HEK293T (cell line): Measurements from ENCODE around the gene PAPPA2.

Experiments used
- CTCF ChIA-PET: fragments of 350-600 bp; formaldehyde crosslinking; extraction: SDS; loops from one replicate; lab custom pipeline; 2021; ENCODE audit warnings: antibody characterized with exemption, inconsistent platforms; lab: Yijun Ruan, JAX
- POLR2A ChIA-PET: fragments of 350-600 bp; formaldehyde crosslinking; extraction: SDS; loops from one replicate; lab custom pipeline; 2020; ENCODE audit warnings: antibody characterized with exemption, inconsistent platforms; lab: Yijun Ruan, JAX
- DNase-seq: peaks from one replicate; pipeline ENCODE4 v3.0.0; 2012; ENCODE audit warnings: mixed read lengths; ENCODE audit errors: extremely low spot score
- ARNT ChIP-seq: fragments of 450-650 bp; IDR thresholded peaks from 2 replicates; pipeline ENCODE4 v1.6.1; 2017; ENCODE audit warnings: mild to moderate bottlenecking
- BHLHE40 ChIP-seq: fragments of 450-650 bp; IDR thresholded peaks from 2 replicates; pipeline ENCODE4 v1.6.1; 2016; ENCODE audit warnings: mild to moderate bottlenecking, moderate library complexity, borderline replicate concordance
- CTBP1 ChIP-seq: fragments of 450-650 bp; IDR thresholded peaks from 2 replicates; pipeline ENCODE4 v1.6.1; 2016; ENCODE audit warnings: borderline replicate concordance
- ELF4 ChIP-seq: fragments of 450-650 bp; IDR thresholded peaks from 2 replicates; pipeline ENCODE4 v1.6.1; 2017; ENCODE audit warnings: antibody characterized with exemption
- FOXA1 ChIP-seq: fragments of 450-650 bp; IDR thresholded peaks from 2 replicates; pipeline ENCODE4 v1.6.1; 2016; ENCODE audit warnings: mild to moderate bottlenecking
- FOXK2 ChIP-seq: fragments of 450-650 bp; IDR thresholded peaks from 2 replicates; pipeline ENCODE4 v1.6.1; 2016; ENCODE audit warnings: mild to moderate bottlenecking
- FOXM1 ChIP-seq: fragments of 450-650 bp; IDR thresholded peaks from 2 replicates; pipeline ENCODE4 v1.6.1; 2017; ENCODE audit warnings: mild to moderate bottlenecking, borderline replicate concordance
- HDGF ChIP-seq: fragments of 450-650 bp; IDR thresholded peaks from 2 replicates; pipeline ENCODE4 v1.6.1; 2017; ENCODE audit warnings: antibody characterized with exemption, borderline replicate concordance
- L3MBTL2 ChIP-seq: fragments of 450-650 bp; conservative IDR thresholded peaks from 2 replicates; pipeline ENCODE4 v1.6.1; 2016; ENCODE audit warnings: mild to moderate bottlenecking
- LEF1 ChIP-seq: fragments of 450-650 bp; IDR thresholded peaks from 2 replicates; pipeline ENCODE4 v1.6.1; 2017; ENCODE audit warnings: mild to moderate bottlenecking, borderline replicate concordance
- NFRKB ChIP-seq: fragments of 450-650 bp; IDR thresholded peaks from 2 replicates; pipeline ENCODE4 v1.6.1; 2016; ENCODE audit warnings: mild to moderate bottlenecking, moderate library complexity
- PKNOX1 ChIP-seq: fragments of 450-650 bp; IDR thresholded peaks from 2 replicates; pipeline ENCODE4 v1.6.1; 2016
- SP1 ChIP-seq: fragments of 450-650 bp; IDR thresholded peaks from 2 replicates; pipeline ENCODE4 v1.6.1; 2017
- SUZ12 ChIP-seq: fragments of 450-650 bp; IDR thresholded peaks from 2 replicates; pipeline ENCODE4 v1.6.1; 2016; ENCODE audit warnings: mild to moderate bottlenecking
- TARDBP ChIP-seq: fragments of 450-650 bp; IDR thresholded peaks from 2 replicates; pipeline ENCODE4 v1.6.1; 2016
- ZNF384 ChIP-seq: fragments of 450-650 bp; IDR thresholded peaks from 2 replicates; pipeline ENCODE4 v1.6.1; 2016

Gene PAPPA2

GRCh38 chr1:176720838-176721237 is 257.9 kb downstream of the PAPPA2 start:
- ChIA-PET CTCF (no interaction called here), POLR2A (no interaction called here)
- TF ChIP-seq FOXA1: no peak
- TF ChIP-seq SUZ12: no peak
- TF ChIP-seq FOXM1: no peak
- TF ChIP-seq ARNT: no peak
- no peak for TF ChIP-seq BHLHE40
- TF ChIP-seq L3MBTL2: no peak
- DNase-seq: no peak

- CTCF ChIA-PET: no interaction called here
- TF ChIP-seq CTBP1 (no peak), ZNF384 (no peak), SP1 (no peak), TARDBP (no peak), BHLHE40 (no peak), PKNOX1 (no peak), HDGF (no peak), ELF4 (no peak), L3MBTL2 (no peak), FOXK2 (no peak), FOXM1 (no peak), SUZ12 (no peak), ARNT (no peak)
- POLR2A ChIA-PET: no interaction called here
- DNase-seq: no peak
Measured at GRCh38 chr1:176733661-176734060, 270.7 kb downstream of the PAPPA2 start.

- ChIA-PET CTCF (no interaction called here), POLR2A (no interaction called here)
- TF ChIP-seq CTBP1 (no peak), NFRKB (no peak), FOXK2 (no peak), FOXM1 (no peak), HDGF (no peak), ZNF384 (no peak), ELF4 (no peak), FOXA1 (no peak), L3MBTL2 (no peak), LEF1 (no peak), PKNOX1 (no peak)
- DNase-seq: no peak
Measured at GRCh38 chr1:176735201-176735600, 272.2 kb downstream of the PAPPA2 start.

- TF ChIP-seq FOXM1: no peak
- TF ChIP-seq ELF4: no peak
- no peak for TF ChIP-seq ARNT
- no peak for TF ChIP-seq CTBP1
- no peak for TF ChIP-seq FOXA1
- no peak for TF ChIP-seq BHLHE40
- no peak for TF ChIP-seq SP1
- TF ChIP-seq FOXK2: no peak
- no peak for TF ChIP-seq PKNOX1
- TF ChIP-seq ZNF384: no peak
- no peak for TF ChIP-seq SUZ12
- no peak for TF ChIP-seq L3MBTL2
- TF ChIP-seq NFRKB: no peak
- TF ChIP-seq LEF1: no peak
- no peak for TF ChIP-seq HDGF
- no peak for TF ChIP-seq TARDBP
- CTCF ChIA-PET: no interaction called here
- no peak for DNase-seq
- POLR2A ChIA-PET: no interaction called here
Measured at GRCh38 chr1:176736015-176736414, 273.0 kb downstream of the PAPPA2 start.

GRCh38 chr1:176741181-176741580 is 278.2 kb downstream of the PAPPA2 start:
- ChIA-PET CTCF (no interaction called here), POLR2A (no interaction called here)
- no peak for DNase-seq
- TF ChIP-seq ZNF384: no peak
- no peak for TF ChIP-seq ELF4
- no peak for TF ChIP-seq FOXK2
- no peak for TF ChIP-seq CTBP1
- no peak for TF ChIP-seq TARDBP
- TF ChIP-seq BHLHE40: no peak

- ChIA-PET POLR2A (no interaction called here), CTCF (no interaction called here)
- DNase-seq: no peak
- TF ChIP-seq PKNOX1 (no peak), SP1 (no peak), SUZ12 (no peak), FOXM1 (no peak), FOXA1 (no peak), TARDBP (no peak)
Measured at GRCh38 chr1:176742322-176742721, 279.3 kb downstream of the PAPPA2 start.

- ChIA-PET CTCF (no interaction called here), POLR2A (no interaction called here)
- TF ChIP-seq NFRKB (no peak), FOXA1 (no peak), TARDBP (no peak), BHLHE40 (no peak), L3MBTL2 (no peak), SUZ12 (no peak), LEF1 (no peak), ELF4 (no peak), ZNF384 (no peak), SP1 (no peak)
- no peak for DNase-seq
Measured at GRCh38 chr1:176744142-176744541, 281.2 kb downstream of the PAPPA2 start.
